HCT116 (cell line): ENCODE measurements around the gene MUC5B. TPM values are rescaled to one million over a fixed set of nuclear protein-coding genes. Genes with fewer than 3 reads are reported as not detected.

Source experiments
- ATAC-seq: fragments of 200-7000 bp; cut with Tn5 transposase; 2 replicates; pipeline ENCODE4 v1.9.1; 2020; ENCODE audit warnings: mild to moderate bottlenecking, moderate library complexity
- BruUV-seq: library from RNA; stranded (reverse); fragments of 400-500 nt; replicated peaks from 2 replicates; lab custom pipeline; 2021; lab: Mats Ljungman, UMichigan
- CTCF ChIA-PET: fragments of 300-600 bp; sonication (Branson Sonifier 250); formaldehyde crosslinking; loops from one replicate; lab custom pipeline; 2021; ENCODE audit warnings: antibody characterized with exemption; lab: Charles Lee
- POLR2A ChIA-PET: fragments of 300-600, 350-600 bp; sonication (Branson Sonifier 250); formaldehyde crosslinking; loops from one replicate; lab custom pipeline; 2021; ENCODE audit warnings: antibody characterized with exemption; lab: Charles Lee
- RAD21 ChIA-PET, 2 experiments: fragments of 300-600 bp; sonication (Branson Sonifier 250); formaldehyde crosslinking; loops; one replicate each; lab custom pipeline; 2023; ENCODE audit warnings: low total read pairs in 2 of 2; ENCODE audit not compliant: uncharacterized antibody in 2 of 2, unreplicated experiment in 2 of 2, low non-redundant PET in 1 of 2; lab: Charles Lee
- DNase-seq: peaks from one replicate; pipeline ENCODE4 v3.0.0-alpha.2; 2010; ENCODE audit warnings: low read depth, low spot score
- H2AFZ ChIP-seq: fragments of 200-600 bp; shearing (Covaris generic), sonication (generic); 2 replicates; pipeline ENCODE4 v1.6.1; 2017; ENCODE audit warnings: low read depth, mixed run types, mixed read lengths, antibody characterized with exemption, low read length; ENCODE audit not compliant: poor library complexity, severe bottlenecking
- H3K27ac ChIP-seq: 2 replicates; pipeline ENCODE4 v1.5.1; 2012; ENCODE audit warnings: low read depth, low read length
- H3K27me3 ChIP-seq: fragments of 200-600 bp; sonication (generic); 2 replicates; pipeline ENCODE4 v1.6.1; 2016; ENCODE audit warnings: mixed run types, low read length, mixed read lengths; ENCODE audit not compliant: insufficient read depth
- H3K36me3 ChIP-seq, 2 experiments: fragments of 200-500 bp in 1 of 2; fragments of 200-600 bp in 1 of 2; sonication (Bioruptor generic) in 1 of 2; sonication (generic) in 1 of 2; 2 replicates each; pipeline versions ENCODE4 v1.5.1 to v1.6.1; 2014 to 2016; ENCODE audit warnings: low read length in 2 of 2, inconsistent platforms in 1 of 2, mixed read lengths in 1 of 2, mixed run types in 1 of 2; ENCODE audit not compliant: insufficient read depth in 2 of 2, control insufficient read depth in 1 of 2
- H3K4me1 ChIP-seq, 2 experiments: fragments of 200-600 bp in 1 of 2; sonication (generic) in 1 of 2; 2 replicates each; pipeline versions ENCODE4 v1.5.1 to v1.6.1; 2012 to 2017; ENCODE audit warnings: low read length in 2 of 2, inconsistent platforms in 1 of 2, mild to moderate bottlenecking in 1 of 2, mixed read lengths in 1 of 2, mixed run types in 1 of 2, moderate library complexity in 1 of 2; ENCODE audit not compliant: insufficient read depth in 2 of 2, control insufficient read depth in 1 of 2
- H3K4me2 ChIP-seq: fragments of 200-600 bp; sonication (generic); 2 replicates; pipeline ENCODE4 v1.6.1; 2017; ENCODE audit warnings: mixed run types, low read length, mixed read lengths
- H3K4me3 ChIP-seq, 2 experiments: fragments of 200-600 bp in 1 of 2; sonication (generic) in 1 of 2; replicated peaks in 1 of 2; 2 replicates each; pipeline ENCODE4 v1.5.1; 2011 to 2016; ENCODE audit warnings: low read length in 2 of 2, control low read depth in 1 of 2, low read depth in 1 of 2, mild to moderate bottlenecking in 1 of 2, mixed read lengths in 1 of 2, mixed run types in 1 of 2
- H3K79me2 ChIP-seq: fragments of 200-600 bp; sonication (generic); 2 replicates; pipeline ENCODE4 v1.6.1; 2017; ENCODE audit warnings: mild to moderate bottlenecking, mixed run types, low read length, moderate library complexity, mixed read lengths; ENCODE audit not compliant: insufficient read depth
- H3K9ac ChIP-seq: fragments of 200-600 bp; sonication (generic); 2 replicates; pipeline ENCODE4 v1.6.1; 2016; ENCODE audit warnings: low read length, mixed read lengths
- H3K9me2 ChIP-seq: fragments of 200-600 bp; sonication (generic), shearing (Covaris generic); 2 replicates; pipeline ENCODE4 v1.6.1; 2017; ENCODE audit warnings: mixed run types, mild to moderate bottlenecking, moderate library complexity; ENCODE audit not compliant: insufficient read depth
- H3K9me3 ChIP-seq, 2 experiments: fragments of 200-500 bp in 1 of 2; fragments of 200-600 bp in 1 of 2; sonication (Bioruptor generic) in 1 of 2; sonication (generic) in 1 of 2; 2 replicates each; pipeline ENCODE4 v1.6.1; 2014 to 2017; ENCODE audit warnings: low read length in 2 of 2, mixed read lengths in 2 of 2, inconsistent platforms in 1 of 2, low read depth in 1 of 2, mild to moderate bottlenecking in 1 of 2, mixed run types in 1 of 2, moderate library complexity in 1 of 2; ENCODE audit not compliant: control insufficient read depth in 1 of 2, insufficient read depth in 1 of 2
- H4K20me1 ChIP-seq: fragments of 200-600 bp; sonication (generic), shearing (Covaris generic); 2 replicates; pipeline ENCODE4 v1.6.1; 2017; ENCODE audit warnings: mixed run types, mild to moderate bottlenecking, moderate library complexity; ENCODE audit not compliant: insufficient read depth
- CBX3 ChIP-seq: IDR thresholded peaks from 2 replicates; pipeline ENCODE4 v1.6.1; 2012; ENCODE audit warnings: low read depth
- EGR1 ChIP-seq: IDR thresholded peaks from 2 replicates; pipeline ENCODE4 v1.6.1; 2012; ENCODE audit warnings: low read depth
- ELF1 ChIP-seq: IDR thresholded peaks from 2 replicates; pipeline ENCODE4 v1.6.1; 2012; ENCODE audit warnings: low read depth, borderline replicate concordance
- EZH2 ChIP-seq: fragments of 200-600 bp; sonication (generic); IDR thresholded peaks from 2 replicates; pipeline ENCODE4 v1.6.1; 2017; ENCODE audit warnings: antibody characterized with exemption, mixed run types
- EZH2phosphoT487 ChIP-seq: fragments of 200-600 bp; IDR thresholded peaks from 2 replicates; pipeline ENCODE4 v1.6.1; 2018; ENCODE audit warnings: antibody characterized with exemption, borderline replicate concordance
- FOSL1 ChIP-seq: IDR thresholded peaks from 2 replicates; pipeline ENCODE4 v1.6.1; 2012; ENCODE audit warnings: low read depth
- JUND ChIP-seq: IDR thresholded peaks from 2 replicates; pipeline ENCODE4 v1.6.1; 2012
- POLR2AphosphoS5 ChIP-seq: IDR thresholded peaks from 2 replicates; pipeline ENCODE4 v1.6.1; 2011; ENCODE audit warnings: mild to moderate bottlenecking, low read depth, low read length, moderate library complexity
- RAD21 ChIP-seq: IDR thresholded peaks from 2 replicates; pipeline ENCODE4 v1.6.1; 2012; ENCODE audit warnings: low read depth, mild to moderate bottlenecking
- SIN3A ChIP-seq: IDR thresholded peaks from 2 replicates; pipeline ENCODE4 v1.6.1; 2012; ENCODE audit warnings: low read depth
- SP1 ChIP-seq: IDR thresholded peaks from 2 replicates; pipeline ENCODE4 v1.6.1; 2012; ENCODE audit warnings: low read depth
- ZFX ChIP-seq: fragments of 450-650 bp; IDR thresholded peaks from 2 replicates; pipeline ENCODE4 v1.6.1; 2017
- ZNF274 ChIP-seq: fragments of 200-500 bp; sonication (Bioruptor generic); IDR thresholded peaks from 2 replicates; pipeline ENCODE4 v1.6.1; 2014; ENCODE audit warnings: mild to moderate bottlenecking, low read depth, low read length, inconsistent platforms
- intact Hi-C: fragments of 100-400 bp; cut with micrococcal nuclease; formaldehyde crosslinking; loops from 2 replicates; pipeline ENCODE4 v1.10.0; 2022
- total RNA-seq: library from RNA; stranded (reverse); gene quantifications from one replicate; pipeline ENCODE4 v1.2.1, GENCODE V29; 2021; ENCODE audit not compliant: unreplicated experiment
- TF ChIP-seq, protein P1 (sequence below): IDR thresholded peaks from 2 replicates; pipeline ENCODE4 v1.6.1; 2012; ENCODE audit warnings: low read depth
- TF ChIP-seq, protein P2 (sequence below), 3 experiments: fragments of 200-600 bp in 1 of 3; sonication (generic) in 1 of 3; IDR thresholded peaks in 2 of 3; conservative IDR thresholded peaks in 1 of 3; 2 replicates each; pipeline ENCODE4 v1.5.1; 2012 to 2017; ENCODE audit warnings: low read depth in 2 of 3, low read length in 2 of 3, antibody characterized with exemption in 1 of 3, borderline replicate concordance in 1 of 3, control low read depth in 1 of 3, mild to moderate bottlenecking in 1 of 3, mixed read lengths in 1 of 3, mixed run types in 1 of 3, moderate library complexity in 1 of 3; ENCODE audit not compliant: insufficient read depth in 1 of 3
- TF ChIP-seq, protein P3 (sequence below): IDR thresholded peaks from 2 replicates; pipeline ENCODE4 v1.6.1; 2012
- TF ChIP-seq, protein P4 (sequence below): IDR thresholded peaks from 2 replicates; pipeline ENCODE4 v1.6.1; 2011; ENCODE audit warnings: mild to moderate bottlenecking, low read length, moderate library complexity; ENCODE audit not compliant: insufficient replicate concordance; ENCODE audit errors: extremely low read depth
- TF ChIP-seq, protein P5 (sequence below): IDR thresholded peaks from 2 replicates; pipeline ENCODE4 v1.6.1; 2012

The MUC5B gene
- total RNA-seq, 1 experiment from 2014 or later, result 1.5 TPM

DNA sequence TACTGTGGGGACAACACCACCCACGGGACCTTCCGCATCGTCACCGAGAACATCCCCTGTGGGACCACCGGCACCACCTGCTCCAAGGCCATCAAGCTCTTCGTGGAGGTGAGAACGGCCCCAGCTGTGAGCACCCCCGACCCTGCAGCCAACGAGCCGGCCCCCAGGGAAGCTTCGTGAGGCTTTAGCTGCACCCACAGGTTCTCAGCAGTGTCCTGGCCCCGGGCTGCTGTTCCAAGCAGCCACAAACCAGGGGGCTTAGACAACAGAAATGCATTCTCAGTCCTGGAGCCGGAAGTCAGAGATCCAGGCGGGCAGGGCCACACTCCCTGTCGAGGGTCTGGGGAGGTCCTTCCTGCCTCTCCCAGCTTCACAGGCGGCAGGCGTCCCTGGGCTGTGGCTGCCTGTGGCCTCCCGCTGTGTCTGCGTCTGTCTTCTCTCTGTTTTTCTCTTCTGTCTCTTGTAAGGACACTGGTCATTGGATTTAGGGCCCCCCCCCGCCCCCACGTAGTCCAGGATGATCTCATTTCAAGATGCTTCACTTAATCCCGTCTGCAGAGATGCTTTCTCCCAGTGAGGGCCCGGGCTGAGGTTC lies 12.5 kb downstream of the MUC5B start:
- DNase-seq (no peak), ATAC-seq (no peak)
- H3K79me2 ChIP-seq, result no peaks in the 10 kb centered on the region
- H3K4me2 ChIP-seq, result no peak overlapping the region
- TF ChIP-seq ELF1 (no peak), SP1 (no peak), CBX3 (no peak), EZH2phosphoT487 (no peak), EGR1 (no peak), SIN3A (no peak), RAD21 (no peak), FOSL1 (no peak), POLR2AphosphoS5 (no peak), ZNF274 (no peak), JUND (no peak), ZFX (no peak), EZH2 (no peak)
- TF ChIP-seq, protein P1, sequence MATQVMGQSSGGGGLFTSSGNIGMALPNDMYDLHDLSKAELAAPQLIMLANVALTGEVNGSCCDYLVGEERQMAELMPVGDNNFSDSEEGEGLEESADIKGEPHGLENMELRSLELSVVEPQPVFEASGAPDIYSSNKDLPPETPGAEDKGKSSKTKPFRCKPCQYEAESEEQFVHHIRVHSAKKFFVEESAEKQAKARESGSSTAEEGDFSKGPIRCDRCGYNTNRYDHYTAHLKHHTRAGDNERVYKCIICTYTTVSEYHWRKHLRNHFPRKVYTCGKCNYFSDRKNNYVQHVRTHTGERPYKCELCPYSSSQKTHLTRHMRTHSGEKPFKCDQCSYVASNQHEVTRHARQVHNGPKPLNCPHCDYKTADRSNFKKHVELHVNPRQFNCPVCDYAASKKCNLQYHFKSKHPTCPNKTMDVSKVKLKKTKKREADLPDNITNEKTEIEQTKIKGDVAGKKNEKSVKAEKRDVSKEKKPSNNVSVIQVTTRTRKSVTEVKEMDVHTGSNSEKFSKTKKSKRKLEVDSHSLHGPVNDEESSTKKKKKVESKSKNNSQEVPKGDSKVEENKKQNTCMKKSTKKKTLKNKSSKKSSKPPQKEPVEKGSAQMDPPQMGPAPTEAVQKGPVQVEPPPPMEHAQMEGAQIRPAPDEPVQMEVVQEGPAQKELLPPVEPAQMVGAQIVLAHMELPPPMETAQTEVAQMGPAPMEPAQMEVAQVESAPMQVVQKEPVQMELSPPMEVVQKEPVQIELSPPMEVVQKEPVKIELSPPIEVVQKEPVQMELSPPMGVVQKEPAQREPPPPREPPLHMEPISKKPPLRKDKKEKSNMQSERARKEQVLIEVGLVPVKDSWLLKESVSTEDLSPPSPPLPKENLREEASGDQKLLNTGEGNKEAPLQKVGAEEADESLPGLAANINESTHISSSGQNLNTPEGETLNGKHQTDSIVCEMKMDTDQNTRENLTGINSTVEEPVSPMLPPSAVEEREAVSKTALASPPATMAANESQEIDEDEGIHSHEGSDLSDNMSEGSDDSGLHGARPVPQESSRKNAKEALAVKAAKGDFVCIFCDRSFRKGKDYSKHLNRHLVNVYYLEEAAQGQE, result no peak
- TF ChIP-seq, protein P2, sequence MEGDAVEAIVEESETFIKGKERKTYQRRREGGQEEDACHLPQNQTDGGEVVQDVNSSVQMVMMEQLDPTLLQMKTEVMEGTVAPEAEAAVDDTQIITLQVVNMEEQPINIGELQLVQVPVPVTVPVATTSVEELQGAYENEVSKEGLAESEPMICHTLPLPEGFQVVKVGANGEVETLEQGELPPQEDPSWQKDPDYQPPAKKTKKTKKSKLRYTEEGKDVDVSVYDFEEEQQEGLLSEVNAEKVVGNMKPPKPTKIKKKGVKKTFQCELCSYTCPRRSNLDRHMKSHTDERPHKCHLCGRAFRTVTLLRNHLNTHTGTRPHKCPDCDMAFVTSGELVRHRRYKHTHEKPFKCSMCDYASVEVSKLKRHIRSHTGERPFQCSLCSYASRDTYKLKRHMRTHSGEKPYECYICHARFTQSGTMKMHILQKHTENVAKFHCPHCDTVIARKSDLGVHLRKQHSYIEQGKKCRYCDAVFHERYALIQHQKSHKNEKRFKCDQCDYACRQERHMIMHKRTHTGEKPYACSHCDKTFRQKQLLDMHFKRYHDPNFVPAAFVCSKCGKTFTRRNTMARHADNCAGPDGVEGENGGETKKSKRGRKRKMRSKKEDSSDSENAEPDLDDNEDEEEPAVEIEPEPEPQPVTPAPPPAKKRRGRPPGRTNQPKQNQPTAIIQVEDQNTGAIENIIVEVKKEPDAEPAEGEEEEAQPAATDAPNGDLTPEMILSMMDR (IDR thresholded peaks at IDR 0.05 in 2 of 3, conservative IDR thresholded peaks at IDR 0.05 in 1 of 3; ENCODE audit: borderline replicate concordance in 1 of 3, insufficient read depth in 1 of 3, low read depth in 2 of 3, low read length in 2 of 3), result no peak
- TF ChIP-seq, protein P3, sequence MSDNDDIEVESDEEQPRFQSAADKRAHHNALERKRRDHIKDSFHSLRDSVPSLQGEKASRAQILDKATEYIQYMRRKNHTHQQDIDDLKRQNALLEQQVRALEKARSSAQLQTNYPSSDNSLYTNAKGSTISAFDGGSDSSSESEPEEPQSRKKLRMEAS, result no peak
- TF ChIP-seq, protein P4, sequence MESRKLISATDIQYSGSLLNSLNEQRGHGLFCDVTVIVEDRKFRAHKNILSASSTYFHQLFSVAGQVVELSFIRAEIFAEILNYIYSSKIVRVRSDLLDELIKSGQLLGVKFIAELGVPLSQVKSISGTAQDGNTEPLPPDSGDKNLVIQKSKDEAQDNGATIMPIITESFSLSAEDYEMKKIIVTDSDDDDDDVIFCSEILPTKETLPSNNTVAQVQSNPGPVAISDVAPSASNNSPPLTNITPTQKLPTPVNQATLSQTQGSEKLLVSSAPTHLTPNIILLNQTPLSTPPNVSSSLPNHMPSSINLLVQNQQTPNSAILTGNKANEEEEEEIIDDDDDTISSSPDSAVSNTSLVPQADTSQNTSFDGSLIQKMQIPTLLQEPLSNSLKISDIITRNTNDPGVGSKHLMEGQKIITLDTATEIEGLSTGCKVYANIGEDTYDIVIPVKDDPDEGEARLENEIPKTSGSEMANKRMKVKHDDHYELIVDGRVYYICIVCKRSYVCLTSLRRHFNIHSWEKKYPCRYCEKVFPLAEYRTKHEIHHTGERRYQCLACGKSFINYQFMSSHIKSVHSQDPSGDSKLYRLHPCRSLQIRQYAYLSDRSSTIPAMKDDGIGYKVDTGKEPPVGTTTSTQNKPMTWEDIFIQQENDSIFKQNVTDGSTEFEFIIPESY, result no peak
- TF ChIP-seq, protein P5, sequence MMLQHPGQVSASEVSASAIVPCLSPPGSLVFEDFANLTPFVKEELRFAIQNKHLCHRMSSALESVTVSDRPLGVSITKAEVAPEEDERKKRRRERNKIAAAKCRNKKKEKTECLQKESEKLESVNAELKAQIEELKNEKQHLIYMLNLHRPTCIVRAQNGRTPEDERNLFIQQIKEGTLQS, result no peak
- no peak overlapping the region for H3K9ac ChIP-seq
- no peak overlapping the region for H3K4me3 ChIP-seq
- H3K36me3 ChIP-seq, result no peaks in the 10 kb centered on the region
- H3K27me3 ChIP-seq, result no peaks in the 10 kb centered on the region
- intact Hi-C loops, result no loop called here
- RAD21 ChIA-PET, result no interaction called here
- POLR2A ChIA-PET, result no interaction called here
- CTCF ChIA-PET, result no interaction called here
- H3K9me2 ChIP-seq, result no peaks in the 10 kb centered on the region
- peaks cover 0 to 6% of the 10 kb centered on the region in 2 experiments; a peak in 1 of 4 replicates for H3K4me1 ChIP-seq
- no peaks in the 10 kb centered on the region for H4K20me1 ChIP-seq
- H2AFZ ChIP-seq, result no peak overlapping the region
- no TSS peak for BruUV-seq
- no peak overlapping the region for H3K27ac ChIP-seq
- no peaks in the 10 kb centered on the region for H3K9me3 ChIP-seq
